Activated CD4-positive, alpha-beta memory T cell treated with anti-CD3 and anti-CD28 coated beads for 36 hours (primary cell): ENCODE results near the gene CABCOCO1. TPM values are rescaled to one million over a fixed set of nuclear protein-coding genes. Genes with fewer than 3 reads are reported as not detected.
A peak's percentile ranks its signal among the peaks of the same experiment; 100 is the strongest.

Experiments
- CTCF ChIA-PET: fragments of 350-600 bp; sonication (Branson Sonifier 250); formaldehyde crosslinking; loops from one replicate; lab custom pipeline; 2021; ENCODE audit warnings: antibody characterized with exemption, inconsistent platforms; lab: Charles Lee
- POLR2A ChIA-PET: fragments of 350-600 bp; sonication (Branson Sonifier 250); formaldehyde crosslinking; loops from one replicate; lab custom pipeline; 2021; ENCODE audit warnings: antibody characterized with exemption; lab: Charles Lee
- DNase-seq: peaks from one replicate; pipeline ENCODE4 v3.0.0-alpha.2; 2020
- H3K27ac Mint-ChIP-seq: one replicate; pipeline ENCODE4 v1.8.0; 2021; ENCODE audit warnings: mixed read lengths
- H3K27me3 Mint-ChIP-seq: one replicate; pipeline ENCODE4 v1.8.0; 2021; ENCODE audit warnings: mixed read lengths
- H3K36me3 Mint-ChIP-seq: one replicate; pipeline ENCODE4 v1.8.0; 2021; ENCODE audit warnings: mixed read lengths
- H3K4me1 Mint-ChIP-seq: one replicate; pipeline ENCODE4 v1.8.0; 2021; ENCODE audit warnings: low read depth, mixed read lengths
- H3K4me3 Mint-ChIP-seq: one replicate; pipeline ENCODE4 v1.8.0; 2021; ENCODE audit warnings: mild to moderate bottlenecking, mixed read lengths
- H3K9me3 Mint-ChIP-seq: one replicate; pipeline ENCODE4 v1.8.0; 2021; ENCODE audit warnings: mixed read lengths
- intact Hi-C: fragments of 100-400 bp; cut with micrococcal nuclease; formaldehyde crosslinking; loops from one replicate; pipeline ENCODE4 v1.15.1; 2023
- total RNA-seq, 2 experiments: library from RNA; stranded (reverse); gene quantifications; one replicate each; pipeline ENCODE4 v1.2.3, GENCODE V29; 2021

Gene CABCOCO1
- total RNA-seq, 2 experiments from 2014 or later: not detected

DNA sequence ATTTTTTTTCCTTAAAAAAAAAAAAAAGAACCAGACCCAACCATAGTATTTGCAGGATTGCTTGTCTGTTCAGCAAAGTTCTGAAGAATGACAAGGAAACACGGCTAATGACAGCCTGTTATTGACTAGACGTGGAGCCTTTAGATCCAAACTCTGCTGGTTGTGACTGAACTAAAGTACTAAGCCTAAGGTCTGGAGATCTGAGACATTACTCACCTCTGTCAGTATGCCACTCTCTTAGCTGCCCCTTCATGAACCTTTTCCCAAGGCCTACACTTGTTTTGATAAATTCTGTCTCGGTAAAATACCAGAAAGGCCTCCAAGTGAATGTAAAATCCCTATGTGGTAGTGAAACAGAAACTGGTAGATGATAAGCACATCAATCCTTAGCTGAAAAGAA lies 101.0 kb downstream of the CABCOCO1 start:
- ChIA-PET CTCF (interaction anchor here (0.8 to 1.8 kb wide), 3 partner anchors 10 to 482 kb away, joined by 3 to 7 read pairs (median 3); no protein-coding TSS in a partner anchor), POLR2A (no interaction called here)
- H3K27ac Mint-ChIP-seq: no peak overlapping the region
- H3K36me3 Mint-ChIP-seq: no peaks in the 10 kb centered on the region
- no peak for DNase-seq
- no peaks in the 10 kb centered on the region for H3K27me3 Mint-ChIP-seq
- intact Hi-C loops: loop anchor here (2.0 kb wide), 1 partner anchor 21 kb away; no protein-coding TSS in a partner anchor
- peaks cover 16% of the 10 kb centered on the region for H3K4me1 Mint-ChIP-seq
- no peak overlapping the region for H3K4me3 Mint-ChIP-seq
- H3K9me3 Mint-ChIP-seq: no peaks in the 10 kb centered on the region

DNA sequence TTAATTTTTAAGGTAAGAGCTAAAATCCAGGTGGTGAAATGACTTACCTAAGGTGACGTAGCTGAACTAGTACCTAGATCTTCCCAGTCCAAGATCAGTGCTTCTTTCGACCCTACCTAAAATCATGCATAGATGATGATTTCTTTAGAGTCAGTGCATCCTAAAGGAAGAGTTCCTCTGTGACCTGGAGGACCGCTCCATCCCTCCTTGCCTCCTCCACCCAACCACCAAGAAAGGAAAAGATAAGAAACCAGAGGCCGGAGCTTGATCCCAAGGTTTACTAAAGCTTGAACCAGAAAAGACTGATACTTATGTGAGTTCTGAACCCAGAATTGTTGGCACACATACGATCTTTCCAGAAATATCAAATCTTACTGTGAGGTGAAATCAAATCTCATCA lies 101.8 kb downstream of the CABCOCO1 start:
- intact Hi-C loops: no loop called here
- no peaks in the 10 kb centered on the region for H3K27me3 Mint-ChIP-seq
- no peaks in the 10 kb centered on the region for H3K9me3 Mint-ChIP-seq
- no peaks in the 10 kb centered on the region for H3K36me3 Mint-ChIP-seq
- H3K4me1 Mint-ChIP-seq: peaks cover 16% of the 10 kb centered on the region
- no peak overlapping the region for H3K4me3 Mint-ChIP-seq
- no peak overlapping the region for H3K27ac Mint-ChIP-seq
- DNase-seq: no peak
- ChIA-PET CTCF (interaction anchor here (0.8 to 1.8 kb wide), 4 partner anchors 9 to 481 kb away, joined by 3 to 7 read pairs (median 3); no protein-coding TSS in a partner anchor), POLR2A (no interaction called here)

DNA sequence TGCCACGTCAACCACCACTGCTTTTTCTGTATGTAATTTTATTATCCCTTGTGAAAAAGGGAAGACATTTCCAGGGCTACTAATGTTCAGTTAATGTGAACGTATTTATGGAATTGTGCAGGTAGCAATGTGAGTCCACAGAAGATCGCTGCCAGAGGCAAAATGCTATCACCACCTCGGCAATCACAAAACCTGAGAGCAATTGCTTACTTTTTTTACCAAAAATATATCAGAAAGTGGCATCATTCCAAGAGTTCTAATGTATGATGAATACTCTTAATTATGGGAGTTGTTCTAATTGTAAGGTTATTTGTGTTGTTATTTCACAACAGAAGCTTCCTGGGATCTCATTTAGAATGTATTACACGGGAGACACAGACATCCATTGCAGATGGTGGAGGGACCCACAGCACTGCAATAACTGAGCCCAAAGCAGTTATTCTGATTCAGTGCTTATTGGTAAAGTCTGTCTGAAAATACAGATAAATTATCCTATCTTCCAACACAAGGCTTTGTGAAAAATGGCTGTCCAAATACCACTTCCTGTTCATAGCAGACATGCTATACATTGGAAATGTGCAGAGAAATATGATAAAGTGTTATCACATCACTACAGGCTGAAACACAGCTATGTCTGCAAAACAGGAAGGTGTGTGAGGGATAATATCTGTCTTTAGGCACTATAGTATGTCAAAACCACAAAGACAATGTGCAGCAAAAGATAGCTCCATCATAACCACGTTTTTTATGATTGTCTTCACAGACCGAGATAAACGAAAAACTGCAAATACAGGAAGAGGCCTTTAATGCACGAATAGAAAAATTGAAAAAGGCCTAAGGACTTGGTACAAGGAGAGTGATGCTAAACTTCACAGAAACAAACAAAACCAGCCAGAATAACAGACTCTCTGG lies 102.7 kb downstream of the CABCOCO1 start:
- Mint-ChIP-seq H3K27me3 (no peaks in the 10 kb centered on the region), H3K36me3 (no peaks in the 10 kb centered on the region), H3K9me3 (no peaks in the 10 kb centered on the region), H3K4me3 (no peak overlapping the region), H3K4me1 (peaks cover 16% of the 10 kb centered on the region), H3K27ac (peak overlapping the region; percentile 30)
- ChIA-PET CTCF (interaction anchor here (0.8 to 2.9 kb wide), 2 partner anchors 14 to 19 kb away, joined by 3 to 18 read pairs; no protein-coding TSS in a partner anchor), POLR2A (no interaction called here)
- intact Hi-C loops: no loop called here
- no peak for DNase-seq

DNA sequence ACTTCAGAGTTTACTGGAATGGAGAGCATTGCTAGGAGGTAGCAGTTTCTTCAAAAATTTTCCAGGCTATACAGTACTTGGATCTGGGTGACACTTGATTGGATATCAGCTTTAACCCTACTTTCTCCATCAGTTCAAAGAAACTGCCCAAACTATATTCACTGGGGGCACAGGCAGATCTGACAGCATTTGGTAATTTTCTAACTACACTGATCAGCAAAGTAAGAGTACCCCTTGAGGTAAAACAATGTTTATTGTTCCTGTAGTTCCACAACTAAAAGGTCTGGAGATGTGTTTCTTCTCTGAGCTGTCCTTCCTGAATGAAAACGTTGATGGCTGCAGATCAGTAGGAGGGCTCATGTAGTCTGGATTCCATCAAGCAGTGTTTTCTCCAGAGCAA lies 104.2 kb downstream of the CABCOCO1 start:
- DNase-seq: no peak
- Mint-ChIP-seq H3K4me1 (peaks cover 12% of the 10 kb centered on the region), H3K36me3 (no peaks in the 10 kb centered on the region), H3K27ac (no peak overlapping the region), H3K9me3 (no peaks in the 10 kb centered on the region), H3K4me3 (no peak overlapping the region), H3K27me3 (no peaks in the 10 kb centered on the region)
- intact Hi-C loops: no loop called here
- ChIA-PET POLR2A (no interaction called here), CTCF (interaction anchor here (2.9 kb wide), 1 partner anchor 16 kb away, joined by 18 read pairs; no protein-coding TSS in a partner anchor)

DNA sequence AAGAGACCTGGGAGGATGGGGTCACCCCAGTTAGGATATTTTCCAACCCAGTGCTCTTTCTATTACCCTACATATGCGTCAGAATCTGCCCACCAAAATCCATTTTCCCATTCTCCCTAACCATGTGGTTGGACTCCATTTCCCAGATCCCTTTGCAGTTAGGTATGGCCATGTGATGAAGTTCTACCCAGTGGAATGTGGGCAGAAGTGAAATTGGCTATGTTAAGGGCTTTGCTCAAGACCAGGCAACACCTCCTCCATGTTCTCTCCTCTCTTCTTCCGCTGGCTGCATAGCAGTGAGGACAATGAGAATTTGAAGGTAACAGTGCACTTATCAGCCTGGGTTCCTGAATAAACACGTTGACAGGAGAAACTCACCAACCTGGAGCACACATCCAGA lies 111.3 kb downstream of the CABCOCO1 start:
- Mint-ChIP-seq H3K4me3 (no peak overlapping the region), H3K36me3 (no peaks in the 10 kb centered on the region), H3K27ac (no peak overlapping the region), H3K9me3 (no peaks in the 10 kb centered on the region), H3K4me1 (no peaks in the 10 kb centered on the region), H3K27me3 (peaks cover 2% of the 10 kb centered on the region)
- intact Hi-C loops: no loop called here
- POLR2A ChIA-PET: no interaction called here
- DNase-seq: no peak
- CTCF ChIA-PET: interaction anchor here (1.0 kb wide), 1 partner anchor 10 kb away, joined by 3 read pairs; no protein-coding TSS in a partner anchor

DNA sequence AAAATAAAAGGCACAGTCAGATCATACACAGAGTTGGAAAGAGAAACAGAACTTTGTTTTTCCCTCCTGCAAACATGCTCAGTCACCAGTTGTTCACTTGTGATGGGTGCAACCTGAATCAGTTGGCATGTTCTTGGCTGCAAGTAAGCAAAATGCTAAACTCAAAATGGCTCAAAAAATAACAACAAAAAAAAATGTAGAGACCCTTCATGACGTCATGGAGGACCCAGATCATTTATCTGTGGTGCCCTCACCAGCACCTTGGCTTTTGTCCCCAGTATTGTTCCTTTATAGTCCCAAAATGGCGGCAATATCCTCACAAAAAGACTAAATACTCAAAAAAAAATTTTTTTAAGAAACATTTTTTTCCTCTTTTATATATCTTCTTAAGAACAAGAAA lies 112.4 kb downstream of the CABCOCO1 start:
- Mint-ChIP-seq H3K4me3 (no peak overlapping the region), H3K4me1 (peaks cover 11% of the 10 kb centered on the region), H3K27ac (no peak overlapping the region), H3K27me3 (peaks cover 2% of the 10 kb centered on the region), H3K36me3 (no peaks in the 10 kb centered on the region), H3K9me3 (no peaks in the 10 kb centered on the region)
- CTCF ChIA-PET: no interaction called here
- DNase-seq: no peak
- POLR2A ChIA-PET: no interaction called here
- intact Hi-C loops: no loop called here

DNA sequence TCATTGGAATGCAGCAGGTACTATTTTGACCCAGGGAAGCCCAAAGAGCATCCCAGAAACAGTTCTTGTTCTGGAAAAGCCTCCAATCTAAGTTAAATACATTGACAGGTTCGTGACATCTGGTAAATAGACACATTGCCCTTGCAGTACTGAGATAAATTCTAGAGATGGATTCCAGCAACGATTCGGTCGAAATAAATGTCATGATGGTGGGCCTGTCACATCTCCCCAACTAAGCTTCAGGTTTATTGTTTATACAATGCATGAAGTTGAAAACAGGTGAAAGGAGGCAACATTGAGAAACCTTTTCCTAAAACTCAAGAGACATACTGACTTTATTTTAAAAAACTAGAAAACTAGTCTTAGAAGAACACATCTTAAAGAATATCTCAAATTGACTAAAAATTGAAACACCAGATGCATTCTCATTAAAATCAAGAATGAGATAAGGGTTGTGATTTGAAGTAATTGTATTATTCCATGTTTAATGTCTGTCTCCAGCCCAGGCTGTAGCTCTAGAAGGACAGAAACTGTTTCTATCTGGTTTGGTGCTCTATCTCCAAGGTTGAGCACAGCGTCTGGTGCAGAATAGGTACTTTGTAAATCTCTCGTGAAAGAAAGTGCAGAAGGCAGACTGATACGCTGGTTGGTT lies 114.0 kb downstream of the CABCOCO1 start:
- Mint-ChIP-seq H3K4me1 (peaks cover 21% of the 10 kb centered on the region), H3K36me3 (no peaks in the 10 kb centered on the region), H3K27me3 (peaks cover 2% of the 10 kb centered on the region), H3K27ac (no peak overlapping the region), H3K9me3 (no peaks in the 10 kb centered on the region), H3K4me3 (no peak overlapping the region)
- intact Hi-C loops: no loop called here
- ChIA-PET CTCF (interaction anchor here (0.8 kb wide), 1 partner anchor 32 kb away, joined by 4 read pairs; no protein-coding TSS in a partner anchor), POLR2A (no interaction called here)
- DNase-seq: no peak

DNA sequence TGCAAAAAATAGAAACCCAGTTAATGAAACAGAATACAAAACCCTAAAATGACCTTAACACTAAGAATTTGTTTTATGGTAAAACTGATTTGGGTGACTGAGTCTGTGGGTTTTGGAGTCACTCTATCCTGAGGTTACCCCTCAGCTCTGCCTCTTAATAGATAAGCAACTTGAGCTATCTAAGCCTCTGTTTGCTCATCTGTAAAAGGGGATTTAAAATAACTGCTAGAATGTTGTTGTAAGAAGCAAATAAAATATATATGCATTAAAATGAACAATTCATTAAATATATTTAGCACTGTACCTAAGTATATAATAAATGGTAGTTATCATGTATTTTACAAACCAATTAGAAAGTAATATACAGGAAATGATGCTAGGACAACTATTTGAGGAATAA lies 115.4 kb downstream of the CABCOCO1 start:
- DNase-seq: no peak
- Mint-ChIP-seq H3K4me1 (peaks cover 32% of the 10 kb centered on the region), H3K27me3 (peaks cover 2% of the 10 kb centered on the region), H3K9me3 (no peaks in the 10 kb centered on the region), H3K36me3 (no peaks in the 10 kb centered on the region), H3K4me3 (no peak overlapping the region), H3K27ac (no peak overlapping the region)
- CTCF ChIA-PET: no interaction called here
- POLR2A ChIA-PET: no interaction called here
- intact Hi-C loops: no loop called here

DNA sequence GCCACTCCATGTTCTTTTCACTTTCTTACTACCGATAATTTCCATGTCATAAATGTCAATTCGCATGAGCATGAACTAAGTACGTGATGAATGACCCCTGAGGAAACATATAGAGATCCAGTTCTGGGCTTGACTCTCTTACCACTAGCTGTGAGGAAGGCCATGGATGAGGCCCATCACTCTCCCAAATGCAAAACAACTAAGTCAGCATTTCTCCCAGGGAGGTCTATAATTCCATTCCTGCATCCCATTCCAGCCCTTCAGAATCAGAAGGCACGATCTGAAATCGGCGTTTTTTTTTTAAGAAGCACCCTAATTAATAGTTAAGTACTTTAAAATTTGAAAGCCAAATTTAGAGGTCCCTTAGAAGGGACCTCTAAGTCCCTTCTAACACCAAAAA lies 116.5 kb downstream of the CABCOCO1 start:
- no peak for DNase-seq
- intact Hi-C loops: no loop called here
- Mint-ChIP-seq H3K9me3 (no peaks in the 10 kb centered on the region), H3K4me3 (no peak overlapping the region), H3K36me3 (no peaks in the 10 kb centered on the region), H3K27ac (no peak overlapping the region), H3K4me1 (peaks cover 38% of the 10 kb centered on the region), H3K27me3 (peaks cover 2% of the 10 kb centered on the region)
- ChIA-PET POLR2A (no interaction called here), CTCF (interaction anchor here (1.1 kb wide), 1 partner anchor 28 kb away, joined by 3 read pairs; no protein-coding TSS in a partner anchor)

DNA sequence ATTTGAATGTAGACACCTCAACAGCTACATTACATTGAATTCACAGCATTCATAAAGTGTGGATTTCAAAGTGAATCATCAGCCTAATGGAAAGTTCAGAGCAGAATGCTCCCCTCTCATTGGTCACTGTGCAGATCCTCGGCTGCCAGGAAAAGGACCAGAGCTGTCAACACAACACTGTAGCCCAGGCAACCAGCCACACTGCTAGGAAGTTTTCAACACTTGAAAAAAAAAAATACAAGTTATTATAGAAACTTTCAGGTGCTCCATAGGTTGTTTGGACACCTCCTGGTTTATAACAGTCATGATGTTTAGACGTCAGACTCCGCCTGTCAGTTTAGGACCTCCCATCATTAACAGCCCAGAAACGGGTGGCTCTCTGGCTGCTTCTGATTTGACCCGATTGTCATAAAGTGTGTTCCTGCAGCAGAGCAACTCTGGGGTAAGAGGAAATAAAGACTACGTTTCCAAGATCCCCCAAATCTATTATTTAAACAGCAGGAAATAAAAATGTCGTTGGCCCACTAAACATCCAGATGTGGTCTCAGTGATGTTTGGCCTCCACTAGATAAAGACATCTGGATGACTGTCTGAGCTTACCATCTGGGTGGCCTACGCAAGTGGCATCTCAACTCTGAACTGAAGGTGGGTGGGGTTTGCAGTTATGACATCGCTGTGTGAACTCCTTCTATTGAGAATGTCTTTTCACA lies 117.4 kb downstream of the CABCOCO1 start:
- Mint-ChIP-seq H3K9me3 (no peaks in the 10 kb centered on the region), H3K4me1 (peaks cover 46% of the 10 kb centered on the region), H3K27me3 (peaks cover 2% of the 10 kb centered on the region), H3K27ac (peak overlapping the region; percentile 60), H3K36me3 (no peaks in the 10 kb centered on the region), H3K4me3 (no peak overlapping the region)
- ChIA-PET CTCF (interaction anchor here (1.0 to 1.1 kb wide), 3 partner anchors 29 to 117 kb away, joined by 3 to 4 read pairs (median 3); no protein-coding TSS in a partner anchor), POLR2A (no interaction called here)
- intact Hi-C loops: loop anchor here (5.0 kb wide), 1 partner anchor 447 kb away; no protein-coding TSS in a partner anchor
- peak; percentile 57 for DNase-seq

DNA sequence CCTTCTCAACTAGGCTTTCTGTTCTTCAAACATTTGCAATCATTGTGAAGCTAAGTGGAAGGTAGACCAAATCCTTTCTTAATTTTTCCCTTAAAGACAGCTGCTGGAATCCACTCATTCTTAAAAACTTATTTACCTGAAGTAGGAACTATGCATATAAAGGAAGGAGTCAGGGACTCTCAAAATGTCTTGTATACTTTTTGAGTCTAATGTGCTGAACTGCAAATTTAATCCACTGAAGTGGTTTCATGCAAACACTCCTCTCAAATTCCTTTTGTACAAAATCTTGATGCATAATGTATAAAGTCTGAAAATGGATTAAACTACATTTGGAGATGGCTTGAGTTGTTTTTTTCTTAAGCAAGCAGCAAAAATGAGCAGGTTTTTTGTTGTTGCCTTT lies 118.0 kb downstream of the CABCOCO1 start:
- CTCF ChIA-PET: interaction anchor here (1.0 kb wide), 2 partner anchors 30 to 116 kb away, joined by 3 to 4 read pairs; no protein-coding TSS in a partner anchor
- H3K4me1 Mint-ChIP-seq: peaks cover 52% of the 10 kb centered on the region

More for the DNA sequence above, 118.0 kb downstream of the CABCOCO1 start:
- Mint-ChIP-seq H3K27me3 (peaks cover 2% of the 10 kb centered on the region), H3K36me3 (no peaks in the 10 kb centered on the region), H3K9me3 (no peaks in the 10 kb centered on the region), H3K27ac (no peak overlapping the region), H3K4me3 (no peak overlapping the region)
- DNase-seq: no peak
- intact Hi-C loops: loop anchor here (5.0 kb wide), 1 partner anchor 447 kb away; no protein-coding TSS in a partner anchor
- POLR2A ChIA-PET: no interaction called here
